GM23338 (cell line): ENCODE measurements around the gene C7orf25. TPM values are rescaled to one million over a fixed set of nuclear protein-coding genes. Genes with fewer than 3 reads are reported as not detected.

ENCODE experiments used
- ATAC-seq: fragments of 200-7000 bp; cut with Tn5 transposase; 3 replicates; pipeline ENCODE4 v1.9.1; 2020
- DNase-seq: peaks from one replicate; pipeline ENCODE4 v3.0.0-alpha.2; 2015; ENCODE audit warnings: low spot score
- H2AFZ ChIP-seq: fragments of 200-600 bp; sonication (generic); 2 replicates; pipeline ENCODE4 v1.8.0; 2016; ENCODE audit warnings: antibody characterized with exemption, mild to moderate bottlenecking, moderate library complexity
- H3F3A ChIP-seq: fragments of 200-600 bp; sonication (generic); replicated peaks from 2 replicates; pipeline ENCODE4 v1.8.0; 2017; ENCODE audit warnings: antibody characterized with exemption, mixed run types, low read depth
- H3K27ac ChIP-seq: fragments of 200-600 bp; sonication (generic); 2 replicates; pipeline ENCODE4 v1.6.1; 2016; ENCODE audit warnings: low read depth
- H3K27me3 ChIP-seq: fragments of 200-600 bp; sonication (generic); 2 replicates; pipeline ENCODE4 v1.8.0; 2016; ENCODE audit warnings: mild to moderate bottlenecking, mixed run types, moderate library complexity; ENCODE audit not compliant: insufficient read depth
- H3K36me3 ChIP-seq: fragments of 200-600 bp; sonication (generic); 2 replicates; pipeline ENCODE4 v1.8.0; 2016; ENCODE audit warnings: mild to moderate bottlenecking; ENCODE audit not compliant: insufficient read depth
- H3K4me1 ChIP-seq: fragments of 200-600 bp; sonication (generic); 2 replicates; pipeline ENCODE4 v1.8.0; 2016; ENCODE audit warnings: mild to moderate bottlenecking, moderate library complexity; ENCODE audit not compliant: insufficient read depth
- H3K4me2 ChIP-seq: fragments of 200-600 bp; sonication (generic); 2 replicates; pipeline ENCODE4 v1.7.1; 2017; ENCODE audit warnings: mixed run types
- H3K4me3 ChIP-seq: fragments of 200-600 bp; sonication (generic); 2 replicates; pipeline ENCODE4 v1.6.1; 2016; ENCODE audit warnings: mixed run types
- H3K79me2 ChIP-seq: fragments of 200-600 bp; sonication (generic); replicated peaks from 2 replicates; pipeline ENCODE4 v1.8.0; 2017; ENCODE audit warnings: mild to moderate bottlenecking; ENCODE audit not compliant: insufficient read depth
- H3K9me2 ChIP-seq: fragments of 200-600 bp; sonication (generic); 2 replicates; pipeline ENCODE4 v1.8.0; 2017; ENCODE audit not compliant: insufficient read depth
- H4K20me1 ChIP-seq: fragments of 200-600 bp; sonication (generic); replicated peaks from 2 replicates; pipeline ENCODE4 v1.8.0; 2017; ENCODE audit warnings: mild to moderate bottlenecking; ENCODE audit not compliant: insufficient read depth
- H3K27ac Mint-ChIP-seq: 2 replicates; pipeline ENCODE4 v1.8.0; 2020; ENCODE audit warnings: inconsistent platforms, mild to moderate bottlenecking, moderate library complexity, mixed read lengths
- H3K27me3 Mint-ChIP-seq: 3 replicates; pipeline ENCODE4 v1.8.0; 2022; ENCODE audit warnings: low read depth, mild to moderate bottlenecking, moderate library complexity, mixed read lengths, inconsistent platforms; ENCODE audit not compliant: insufficient read depth, poor library complexity
- H3K36me3 Mint-ChIP-seq: 3 replicates; pipeline ENCODE4 v1.8.0; 2021; ENCODE audit warnings: low read depth, mild to moderate bottlenecking, inconsistent platforms, moderate library complexity, mixed read lengths
- H3K4me1 Mint-ChIP-seq: 3 replicates; pipeline ENCODE4 v1.8.0; 2020; ENCODE audit warnings: mild to moderate bottlenecking, inconsistent platforms, mixed read lengths
- H3K4me3 Mint-ChIP-seq: 3 replicates; pipeline ENCODE4 v1.8.0; 2021; ENCODE audit warnings: moderate library complexity, mild to moderate bottlenecking, inconsistent platforms, mixed read lengths
- H3K9me3 Mint-ChIP-seq: 3 replicates; pipeline ENCODE4 v1.8.0; 2020; ENCODE audit warnings: moderate library complexity, mild to moderate bottlenecking, inconsistent platforms, mixed read lengths
- CREB1 ChIP-seq: fragments of 250-450 bp; sonication (Bioruptor Pico); IDR thresholded peaks from 2 replicates; pipeline ENCODE4 v1.5.0; 2020; ENCODE audit warnings: low read depth, mild to moderate bottlenecking, moderate library complexity
- CTCF ChIP-seq, 2 experiments: fragments of 200-600 bp in 1 of 2; sonication (generic) in 1 of 2; conservative IDR thresholded peaks; 2 replicates each; pipeline versions ENCODE4 v1.5.1 to v1.6.1; 2016 to 2017; ENCODE audit warnings: antibody characterized with exemption in 2 of 2, low read depth in 2 of 2, mild to moderate bottlenecking in 2 of 2, moderate library complexity in 1 of 2
- ETS1 ChIP-seq: IDR thresholded peaks from 2 replicates; pipeline ENCODE4 v1.6.1; 2016; ENCODE audit warnings: antibody characterized with exemption
- EZH2 ChIP-seq: fragments of 200-600 bp; sonication (generic); IDR thresholded peaks from one replicate; pipeline ENCODE4 v1.8.0; 2017; ENCODE audit warnings: antibody characterized with exemption, mild to moderate bottlenecking, low read depth; ENCODE audit not compliant: unreplicated experiment
- EZH2phosphoT487 ChIP-seq: fragments of 200-600 bp; sonication (generic); IDR thresholded peaks from one replicate; pipeline ENCODE4 v1.8.1; 2018; ENCODE audit warnings: antibody characterized with exemption; ENCODE audit not compliant: unreplicated experiment
- JUNB ChIP-seq: IDR thresholded peaks from one replicate; pipeline ENCODE4 v1.6.1; 2016; ENCODE audit warnings: antibody characterized with exemption; ENCODE audit not compliant: unreplicated experiment
- NANOG ChIP-seq: IDR thresholded peaks from 2 replicates; pipeline ENCODE4 v1.6.1; 2016; ENCODE audit warnings: antibody characterized with exemption, borderline replicate concordance
- POLR2AphosphoS5 ChIP-seq: IDR thresholded peaks from 2 replicates; pipeline ENCODE4 v1.6.1; 2016; ENCODE audit warnings: antibody characterized with exemption, low read depth
- REST ChIP-seq: IDR thresholded peaks from one replicate; pipeline ENCODE4 v1.6.1; 2018; ENCODE audit warnings: antibody characterized with exemption; ENCODE audit not compliant: unreplicated experiment
- STAT1 ChIP-seq: IDR thresholded peaks from one replicate; pipeline ENCODE4 v1.6.1; 2016; ENCODE audit warnings: antibody characterized with exemption; ENCODE audit not compliant: unreplicated experiment
- ZNF114 ChIP-seq: fragments of 250-450 bp; sonication (Bioruptor Pico); IDR thresholded peaks from 2 replicates; pipeline ENCODE4 v1.5.0; 2020; ENCODE audit warnings: mild to moderate bottlenecking, moderate library complexity
- ZNF331 ChIP-seq: fragments of 250-450 bp; sonication (Bioruptor Pico); IDR thresholded peaks from 2 replicates; pipeline ENCODE4 v1.5.0; 2020; ENCODE audit warnings: low read depth, mild to moderate bottlenecking, moderate library complexity
- ZNF462 ChIP-seq: fragments of 250-450 bp; sonication (Bioruptor Pico); IDR thresholded peaks from 2 replicates; pipeline ENCODE4 v1.5.0; 2020; ENCODE audit warnings: mild to moderate bottlenecking, moderate library complexity
- polyA plus RNA-seq: library from polyadenylated mRNA; unstranded; fragments of >200 nt; fragmentation: Nextera tagmentation; extraction: Ambion mirVana; gene quantifications from 2 replicates; pipeline ENCODE4 v1.2.1, GENCODE V29; 2016
- total RNA-seq: library from RNA; depleted of rRNA; stranded (reverse); fragments of >200 nt; shearing (Covaris generic); gene quantifications from 2 replicates; pipeline ENCODE4 v1.2.3, GENCODE V29; 2014

C7orf25 gene
- total and polyA plus RNA-seq, 2 experiments from 2014 or later: 1.7 to 8.7 TPM

- H3K27ac ChIP-seq: no peak overlapping the region
- H2AFZ ChIP-seq: no peak overlapping the region
- H3F3A ChIP-seq: no peaks in the 10 kb centered on the region
- no peaks in the 10 kb centered on the region for H4K20me1 ChIP-seq
- no peak for DNase-seq
- no peak overlapping the region for H3K4me2 ChIP-seq
- no peaks in the 10 kb centered on the region for H3K27me3 ChIP-seq
- Mint-ChIP-seq H3K9me3 (no peaks in the 10 kb centered on the region), H3K27me3 (peaks cover 1% of the 10 kb centered on the region), H3K4me1 (no peaks in the 10 kb centered on the region), H3K27ac (no peak overlapping the region), H3K36me3 (no peaks in the 10 kb centered on the region), H3K4me3 (no peak overlapping the region)
- no peak for ATAC-seq
- no peaks in the 10 kb centered on the region for H3K79me2 ChIP-seq
- TF ChIP-seq JUNB (no peak), EZH2phosphoT487 (no peak), ZNF331 (CRISPR knock-in tag) (no peak), ZNF114 (no peak), REST (no peak), CTCF (conservative IDR thresholded peaks at IDR 0.05; ENCODE audit: low read depth in 2 of 2) (no peak), ETS1 (no peak), CREB1 (CRISPR knock-in tag) (no peak), POLR2AphosphoS5 (no peak), STAT1 (no peak), ZNF462 (CRISPR knock-in tag) (no peak), EZH2 (no peak), NANOG (no peak)
- H3K9me2 ChIP-seq: no peaks in the 10 kb centered on the region
- no peak overlapping the region for H3K4me3 ChIP-seq
- no peaks in the 10 kb centered on the region for H3K36me3 ChIP-seq
- no peaks in the 10 kb centered on the region for H3K4me1 ChIP-seq
These were observed 9.5 kb downstream of the C7orf25 start for GRCh38 chr7:42902331-42902730.
